Measurements from ENCODE around the gene OSGIN1.
"Not testable (repeated sequence)": the region's sequence is repeated elsewhere in the genome, so short reads cannot be mapped to it uniquely, and the experiment has no call there.

The OSGIN1 gene

GRCh38 chr16:83942074-83942473 is 11.0 kb upstream of the OSGIN1 start:
- no peak for DNase-seq

DNA sequence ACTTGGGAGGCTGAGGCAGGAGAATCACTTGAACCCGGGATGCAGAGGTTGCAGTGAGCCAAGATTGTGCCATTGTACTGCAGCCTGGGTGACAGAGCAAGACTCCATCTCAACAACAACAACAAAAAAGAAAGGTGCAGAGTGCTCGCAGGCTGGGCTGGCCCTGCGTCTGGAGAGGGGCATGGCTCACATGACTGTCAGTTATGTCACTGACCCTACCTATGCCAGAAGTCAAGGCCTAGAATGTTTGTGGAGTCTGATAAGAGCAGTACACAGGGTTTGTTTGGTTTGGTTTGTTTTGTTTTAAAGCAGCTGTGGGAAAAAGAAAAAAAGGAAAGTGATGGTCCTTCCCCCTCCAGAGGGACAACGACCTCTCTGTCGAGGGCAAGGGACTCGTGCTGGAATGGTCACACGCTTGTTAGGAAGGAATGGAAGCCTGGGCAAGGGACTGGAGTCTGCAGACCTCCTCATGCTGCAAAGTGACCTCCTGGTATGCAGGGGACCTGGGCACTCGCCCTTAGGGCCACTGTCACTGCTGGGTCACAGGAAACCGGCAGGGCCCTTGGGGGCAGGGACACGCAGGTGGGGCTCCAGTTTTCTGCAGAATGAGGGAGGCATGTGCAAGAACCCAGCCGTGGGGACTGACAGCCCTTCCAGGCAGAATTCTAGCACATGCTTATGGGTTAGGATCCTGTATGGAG is 10.1 kb upstream of the OSGIN1 start:
- no peak for DNase-seq

DNA sequence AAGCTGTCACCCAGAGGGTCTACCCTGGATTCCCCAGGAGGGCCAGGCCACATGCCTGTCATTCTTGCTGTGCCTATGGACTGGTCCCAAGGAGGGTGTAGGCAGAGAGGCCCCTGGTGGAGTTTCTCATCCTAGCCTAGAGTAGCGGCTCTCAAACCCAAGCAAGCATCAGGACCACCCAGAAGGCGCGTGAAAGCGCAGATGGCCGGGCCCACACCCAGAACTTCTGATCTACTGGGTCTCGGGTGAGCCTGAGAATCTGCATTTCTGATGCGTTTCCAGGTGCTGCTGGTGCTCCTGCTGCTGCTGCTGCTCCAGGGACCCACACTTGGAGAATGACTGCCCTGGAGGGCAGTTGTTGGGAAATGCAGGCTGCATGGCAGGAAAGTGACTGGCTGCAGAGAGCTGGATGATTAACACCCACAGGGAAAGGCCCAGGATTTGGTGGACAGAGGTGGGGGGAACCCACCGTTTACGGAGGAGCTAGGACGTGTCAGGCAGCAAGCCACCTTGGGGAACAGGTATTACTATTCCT is 9.5 kb upstream of the OSGIN1 start:
- no peak for DNase-seq

- no peak for DNase-seq
Observed at GRCh38 chr16:83945587-83945986, 7.5 kb upstream of the OSGIN1 start.

GRCh38 chr16:83946154-83946780 is 6.8 kb upstream of the OSGIN1 start:
- no peak for DNase-seq

GRCh38 chr16:83946781-83947566 is 6.1 kb upstream of the OSGIN1 start:
- no peak for DNase-seq

DNA sequence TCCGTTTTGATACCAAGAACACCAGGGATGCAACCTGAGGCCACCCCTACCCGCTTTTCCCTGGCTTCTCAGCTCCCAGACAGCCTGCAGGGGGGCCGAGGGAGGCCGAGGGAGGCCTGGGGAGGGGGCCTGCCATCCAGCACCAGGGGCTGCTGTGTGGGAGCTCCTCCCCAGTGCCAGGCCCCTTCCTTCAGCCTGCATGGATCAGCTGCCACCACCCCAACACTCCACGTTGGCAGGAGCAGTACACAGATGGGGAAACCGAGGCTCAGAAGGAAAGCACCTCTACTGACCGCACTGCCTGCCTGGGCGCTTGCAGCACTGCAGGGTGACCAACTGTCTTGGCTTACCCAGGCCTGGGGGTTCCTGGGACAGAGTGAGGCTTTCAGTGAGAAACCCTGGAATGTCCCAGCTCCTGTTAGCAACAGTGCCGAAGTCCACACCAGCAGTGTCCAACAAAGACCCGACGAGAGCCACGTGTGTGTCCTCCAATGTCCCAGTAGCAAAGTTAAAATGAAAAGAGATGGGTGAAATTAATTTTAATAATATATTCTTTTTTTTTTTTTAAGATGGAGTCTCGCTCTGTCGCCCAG is 5.3 kb upstream of the OSGIN1 start:
- DNase-seq, result no peak

GRCh38 chr16:83948914-83949723 is 3.9 kb upstream of the OSGIN1 start:
- no peak for DNase-seq

DNA sequence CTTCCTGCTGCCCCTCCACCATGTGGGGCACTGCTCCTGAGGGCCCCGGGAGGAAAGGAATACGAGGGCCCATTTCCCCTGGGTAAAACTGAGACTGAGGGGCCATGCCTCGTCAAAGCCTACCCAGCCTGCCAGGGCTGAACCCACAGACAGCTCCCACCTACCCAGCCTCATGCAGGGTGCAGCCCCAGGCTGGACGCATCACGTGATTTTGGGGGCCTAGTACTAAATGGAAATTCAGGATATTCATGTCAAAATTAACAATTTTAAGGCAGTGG is 3.4 kb upstream of the OSGIN1 start:
- no peak for DNase-seq

DNA sequence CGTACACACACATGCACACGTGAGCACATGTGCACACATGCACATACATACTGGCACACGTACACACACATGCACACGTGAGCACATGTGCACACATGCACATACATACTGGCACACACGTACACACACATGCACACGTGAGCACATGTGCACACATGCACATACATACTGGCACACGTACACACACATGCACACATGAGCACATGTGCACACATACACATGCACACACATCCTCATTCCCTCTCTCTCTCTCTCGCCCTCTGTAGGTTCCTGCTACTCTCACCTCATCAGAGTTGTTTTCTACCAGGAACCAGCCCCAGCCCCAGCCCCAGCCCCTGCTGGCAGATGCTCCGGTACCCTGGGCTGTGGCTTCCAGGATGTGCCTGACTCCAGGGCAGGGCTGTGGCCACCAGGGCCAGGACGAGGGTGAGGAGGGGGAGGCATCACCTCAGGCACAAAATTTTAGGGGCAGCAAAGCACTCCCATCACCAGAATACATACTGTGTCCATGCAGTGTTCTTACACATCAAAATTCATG is 2.1 kb upstream of the OSGIN1 start:
- DNase-seq, result not testable (repeated sequence)

GRCh38 chr16:83951544-83951943 is 1.5 kb upstream of the OSGIN1 start:
- no peak for DNase-seq

- DNase-seq, result no peak
Observed at GRCh38 chr16:83952587-83952939, 477 bp upstream of the OSGIN1 start.

DNA sequence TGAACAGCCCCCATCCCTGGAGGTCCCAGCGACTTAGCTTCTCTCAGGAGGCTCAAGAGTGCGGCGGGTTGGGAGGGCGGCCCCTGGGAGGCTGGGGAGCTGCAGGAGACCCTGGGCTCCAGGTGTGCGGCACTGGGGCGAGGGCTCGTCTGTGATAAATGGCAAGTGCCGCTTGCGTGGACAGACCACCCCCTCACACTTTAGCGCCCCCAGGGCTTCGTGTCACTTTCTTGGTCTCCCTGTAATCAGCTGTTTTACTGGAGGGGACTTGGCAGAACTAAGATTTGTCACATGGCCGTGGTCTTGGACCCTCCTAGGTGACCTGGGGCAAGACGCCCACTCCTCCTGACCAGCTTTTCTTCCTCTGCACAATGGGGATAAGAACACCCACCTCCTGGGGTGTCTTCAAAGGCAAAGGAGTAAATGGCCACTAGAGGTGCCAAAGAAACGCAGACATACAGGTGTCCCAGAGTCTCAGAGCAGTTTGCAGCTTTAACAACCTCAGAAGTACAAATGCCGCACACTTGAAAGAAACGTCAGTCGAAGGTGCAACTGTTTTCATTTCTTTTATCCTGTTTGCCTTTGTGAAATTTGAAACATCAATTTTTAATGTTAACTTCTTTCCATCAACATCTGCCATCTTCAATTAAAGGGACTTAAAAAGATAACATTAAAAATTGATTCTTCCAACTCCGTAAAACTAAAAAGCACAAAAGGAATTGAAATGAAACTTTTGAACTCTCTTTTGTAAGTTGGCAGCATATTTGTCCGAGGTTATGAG is 946 bp downstream of the OSGIN1 start:
- no peak for DNase-seq

- DNase-seq, result no peak
Observed at GRCh38 chr16:83954577-83955016, 1.6 kb downstream of the OSGIN1 start.

- no peak for DNase-seq
Observed at GRCh38 chr16:83955218-83956130, 2.4 kb downstream of the OSGIN1 start.

- DNase-seq, result peak; percentile 89
Observed at GRCh38 chr16:83956336-83957289, 3.6 kb downstream of the OSGIN1 start.

DNA sequence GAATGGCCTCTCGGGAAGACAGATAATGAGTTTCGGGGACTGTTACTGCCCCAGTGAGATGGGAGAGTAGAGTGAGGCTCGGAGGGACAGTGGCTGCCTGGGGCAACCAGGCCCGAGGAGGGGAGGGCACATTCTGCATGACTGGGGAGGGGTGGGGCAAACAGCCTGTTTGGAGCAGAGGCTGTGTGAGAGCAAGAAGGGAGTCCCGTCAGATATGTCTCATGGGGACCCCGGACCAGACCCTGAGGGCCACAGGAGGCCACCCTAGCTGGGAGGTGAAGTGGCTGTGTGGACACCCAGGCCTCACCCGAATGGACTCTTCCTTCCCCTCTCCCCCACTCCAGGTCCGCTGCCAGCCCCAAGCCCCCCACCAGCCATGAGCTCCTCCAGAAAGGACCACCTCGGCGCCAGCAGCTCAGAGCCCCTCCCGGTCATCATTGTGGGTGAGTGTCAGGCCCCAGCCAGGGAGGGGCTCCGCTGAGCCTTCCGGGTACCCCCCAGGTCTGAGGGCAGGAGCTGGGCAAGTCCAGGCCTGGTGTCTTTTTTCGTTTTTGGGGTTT is 4.3 kb downstream of the OSGIN1 start:
- DNase-seq, result no peak

GRCh38 chr16:83958137-83958845 is 5.3 kb downstream of the OSGIN1 start:
- DNase-seq, result no peak
